B cell (primary cell): ENCODE data around the gene HOXC13. TPM values are rescaled to one million over a fixed set of nuclear protein-coding genes. Genes with fewer than 3 reads are reported as not detected.

Source experiments
- ATAC-seq: fragments of 200-7000 bp; cut with Tn5 transposase; one replicate; pipeline ENCODE4 v1.10.0; 2021; ENCODE audit warnings: low read depth, mild to moderate bottlenecking, moderate number of reproducible peaks, moderate library complexity
- CTCF ChIA-PET: fragments of 350-600 bp; sonication (Branson Sonifier 250); formaldehyde crosslinking; loops from one replicate; lab custom pipeline; 2021; ENCODE audit warnings: antibody characterized with exemption, inconsistent platforms; lab: Charles Lee
- POLR2A ChIA-PET: fragments of 350-600 bp; sonication (Branson Sonifier 250); formaldehyde crosslinking; loops from one replicate; lab custom pipeline; 2021; ENCODE audit warnings: antibody characterized with exemption; lab: Charles Lee
- DNase-seq: peaks from one replicate; pipeline ENCODE4 v3.0.0; 2013
- H2AFZ ChIP-seq: 2 replicates; pipeline ENCODE4 v1.6.1; 2012; ENCODE audit warnings: mild to moderate bottlenecking, low read depth, low read length; ENCODE audit not compliant: insufficient read depth, poor library complexity, severe bottlenecking
- H3K27ac ChIP-seq, 2 donors: 1 replicate in 1 of 2; 2 replicates in 1 of 2; pipeline ENCODE4 v1.5.1; 2012 to 2013; ENCODE audit warnings: low read length in 2 of 2, mild to moderate bottlenecking in 2 of 2, moderate library complexity in 1 of 2
- H3K27me3 ChIP-seq, 4 experiments: fragments of 200-600 bp in 1 of 4; sonication (generic) in 1 of 4; replicated peaks in 1 of 4; 1 replicate in 2 of 4; 2 replicates in 2 of 4; pipeline versions ENCODE4 v1.6.1 to v1.7.0; 2013 to 2016; ENCODE audit warnings: low read length in 3 of 4, mild to moderate bottlenecking in 2 of 4, mixed read lengths in 1 of 4, moderate library complexity in 1 of 4; ENCODE audit not compliant: insufficient read depth in 4 of 4, control insufficient read depth in 3 of 4; ENCODE audit errors: control extremely low read depth in 1 of 4
- H3K36me3 ChIP-seq, 2 experiments: replicated peaks in 1 of 2; 1 replicate in 1 of 2; 2 replicates in 1 of 2; pipeline versions ENCODE4 v1.6.1 to v1.7.1; 2013; ENCODE audit warnings: low read length in 1 of 2; ENCODE audit not compliant: insufficient read depth in 2 of 2, control insufficient read depth in 1 of 2; ENCODE audit errors: control extremely low read depth in 1 of 2, extremely low read depth in 1 of 2
- H3K4me1 ChIP-seq, 2 donors: fragments of 200-600 bp in 1 of 2; sonication (generic) in 1 of 2; 1 replicate in 1 of 2; 2 replicates in 1 of 2; pipeline versions ENCODE4 v1.5.1 to v1.6.1; 2013 to 2017; ENCODE audit warnings: low read length in 2 of 2; ENCODE audit not compliant: control insufficient read depth in 2 of 2, insufficient read depth in 2 of 2
- H3K4me2 ChIP-seq: replicated peaks from 2 replicates; pipeline ENCODE3; 2012; ENCODE audit warnings: mild to moderate bottlenecking, low read depth, low read length; ENCODE audit not compliant: poor library complexity, severe bottlenecking
- H3K4me3 ChIP-seq, 5 experiments: fragments of 200-600 bp in 1 of 5; sonication (generic) in 1 of 5; 1 replicate in 3 of 5; 2 replicates in 2 of 5; pipeline versions ENCODE4 v1.5.1 to v1.7.0; 2011 to 2016; ENCODE audit warnings: low read length in 4 of 5, mild to moderate bottlenecking in 4 of 5, low read depth in 2 of 5, control low read depth in 1 of 5, moderate library complexity in 1 of 5; ENCODE audit not compliant: insufficient read depth in 1 of 5; ENCODE audit errors: control extremely low read depth in 1 of 5, extremely low read depth in 1 of 5
- H3K79me2 ChIP-seq: fragments of 200-600 bp; sonication (generic); one replicate; pipeline ENCODE4 v1.6.0; 2016; ENCODE audit warnings: low read length; ENCODE audit not compliant: control insufficient read depth, insufficient read depth
- H3K9ac ChIP-seq: fragments of 200-600 bp; sonication (generic); 2 replicates; pipeline ENCODE4 v1.6.1; 2017; ENCODE audit warnings: mild to moderate bottlenecking, low read length, moderate library complexity
- H3K9me3 ChIP-seq, 3 donors: one replicate each; pipeline versions ENCODE4 v1.6.1 to v1.7.1; 2013; ENCODE audit warnings: low read length in 2 of 3; ENCODE audit not compliant: control insufficient read depth in 2 of 3, insufficient read depth in 1 of 3; ENCODE audit errors: control extremely low read depth in 1 of 3
- H4K20me1 ChIP-seq: 2 replicates; pipeline ENCODE4 v1.6.0; 2012; ENCODE audit warnings: mild to moderate bottlenecking, low read length; ENCODE audit not compliant: insufficient read depth, control insufficient read depth, poor library complexity, severe bottlenecking
- H3K27ac Mint-ChIP-seq: one replicate; pipeline ENCODE4 v1.8.0; 2021; ENCODE audit warnings: mixed read lengths
- H3K27me3 Mint-ChIP-seq: one replicate; pipeline ENCODE4 v1.8.0; 2021; ENCODE audit warnings: mixed read lengths
- H3K4me1 Mint-ChIP-seq: one replicate; pipeline ENCODE4 v1.8.0; 2021; ENCODE audit warnings: mixed read lengths
- H3K4me3 Mint-ChIP-seq: one replicate; pipeline ENCODE4 v1.8.0; 2021; ENCODE audit warnings: mixed read lengths
- H3K9me3 Mint-ChIP-seq: one replicate; pipeline ENCODE4 v1.8.0; 2022; ENCODE audit warnings: mixed read lengths; ENCODE audit not compliant: insufficient read depth
- EZH2 ChIP-seq: IDR thresholded peaks from 2 replicates; pipeline ENCODE4 v1.6.1; 2012; ENCODE audit warnings: borderline replicate concordance, low read depth, mild to moderate bottlenecking, moderate library complexity, low read length; ENCODE audit not compliant: insufficient read depth, poor library complexity, severe bottlenecking
- WGBS: methylation state at CpG from one replicate; pipeline ENCODE4 v1.1.5; 2013; ENCODE audit warnings: missing lambda C conversion rate; ENCODE audit not compliant: insufficient coverage; 5-methylcytosine and 5-hydroxymethylcytosine counted together
- intact Hi-C: fragments of 100-400 bp; cut with micrococcal nuclease; formaldehyde crosslinking; loops from one replicate; pipeline ENCODE4 v1.10.0; 2022
- polyA plus RNA-seq: library from polyadenylated mRNA; depleted of rRNA; stranded (reverse); fragments of >200 nt; gene quantifications from 2 replicates; pipeline ENCODE4 v1.2.3, GENCODE V29; 2012
- total RNA-seq, 2 donors: library from RNA; stranded (reverse); fragments of 120-200 nt in 1 of 2; gene quantifications; 1 replicate in 1 of 2; 2 replicates in 1 of 2; pipeline versions ENCODE4 v1.2.3 to v1.2.4, GENCODE V29; 2013 to 2022
- TF ChIP-seq, protein P1 (sequence below): fragments of 200-600 bp; IDR thresholded peaks from one replicate; pipeline ENCODE4 v1.8.0; 2022; ENCODE audit warnings: antibody characterized with exemption, mild to moderate bottlenecking

Gene HOXC13
- total and polyA plus RNA-seq, 2 donors (not counting 1 experiment from before 2014, with no cell fraction given), result not detected

DNA sequence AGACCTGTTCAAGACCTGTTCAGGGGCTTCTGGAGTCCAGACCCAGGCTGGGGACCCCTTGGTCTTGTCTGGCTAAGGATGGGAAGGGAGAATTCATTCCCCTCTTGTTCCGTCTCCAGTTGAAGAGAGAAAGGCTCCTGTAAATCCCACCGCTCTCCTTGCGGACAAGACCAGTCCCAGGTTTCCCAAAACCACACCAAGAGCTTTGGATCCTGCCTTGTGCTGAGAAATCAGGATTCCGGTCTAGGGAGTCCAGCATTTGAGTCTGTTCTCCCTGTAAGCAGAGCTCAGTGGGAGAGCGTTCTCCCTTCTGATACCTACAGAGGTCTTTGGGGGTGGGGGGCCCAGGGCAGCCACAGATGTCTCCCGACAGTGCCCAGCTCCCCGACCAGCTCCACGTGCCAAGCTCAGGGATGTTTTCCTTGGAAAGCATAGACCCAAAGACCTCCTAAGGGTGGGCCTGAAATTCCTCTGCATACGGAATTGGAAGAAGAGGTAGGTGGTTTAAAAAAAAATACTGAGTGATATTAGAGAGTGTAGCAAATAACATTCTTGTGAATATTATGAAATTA lies 1.9 kb downstream of the HOXC13 start:
- H3K27ac ChIP-seq, result no peak overlapping the region
- ChIA-PET CTCF (no interaction called here), POLR2A (no interaction called here)
- Mint-ChIP-seq H3K27me3 (peaks cover 76% of the 10 kb centered on the region), H3K27ac (no peak overlapping the region), H3K4me1 (peaks cover 3% of the 10 kb centered on the region), H3K9me3 (no peaks in the 10 kb centered on the region), H3K4me3 (no peak overlapping the region)
- no peak overlapping the region for H3K9ac ChIP-seq
- H4K20me1 ChIP-seq, result no peaks in the 10 kb centered on the region
- no peak for TF ChIP-seq EZH2
- intact Hi-C loops, result loop anchor here (5.0 kb wide), 1 partner anchor 47 kb away; the partner anchor contains the start of gene HOXC10
- DNase-seq (no peak), ATAC-seq (no peak)
- peaks cover 0 to 50% (median 1%) of the 10 kb centered on the region in 3 donors for H3K9me3 ChIP-seq
- no peaks in the 10 kb centered on the region for H3K79me2 ChIP-seq
- H3K36me3 ChIP-seq, result no peaks in the 10 kb centered on the region
- no peak overlapping the region for H3K4me2 ChIP-seq
- no peak overlapping the region for H2AFZ ChIP-seq
- WGBS, result 16% methylated on average over 5 of the region's 9 CpGs
- H3K4me3 ChIP-seq, result no peak overlapping the region
- peaks cover 0 to 85% (median 78%) of the 10 kb centered on the region in 4 experiments for H3K27me3 ChIP-seq
- peaks cover 7 to 24% of the 10 kb centered on the region in 2 donors for H3K4me1 ChIP-seq

DNA sequence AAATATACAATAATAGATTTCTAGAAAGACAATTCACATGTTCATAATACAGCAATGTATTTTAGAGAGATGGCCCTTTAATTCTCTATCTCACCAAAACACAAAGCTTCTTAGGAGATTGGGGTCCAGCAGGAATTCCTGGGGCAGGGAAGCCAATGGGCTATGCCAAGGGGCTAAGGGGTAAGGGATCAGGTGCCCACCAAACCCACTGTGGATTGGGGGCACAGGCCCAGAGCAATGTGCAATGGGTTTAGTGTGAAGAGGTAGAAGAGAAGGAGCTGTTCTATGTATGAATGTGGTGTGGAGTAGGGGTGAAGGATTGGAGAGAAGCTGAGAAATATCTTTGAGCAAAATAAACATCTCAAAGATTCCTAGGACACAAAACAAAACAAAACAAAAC lies 2.6 kb downstream of the HOXC13 start:
- intact Hi-C loops, result loop anchor here (5.0 kb wide), 1 partner anchor 46 kb away; the partner anchor contains the start of gene HOXC10
- peaks cover 76% of the 10 kb centered on the region for H3K27me3 Mint-ChIP-seq

More for the DNA sequence above, 2.6 kb downstream of the HOXC13 start:
- POLR2A ChIA-PET, result no interaction called here
- Histone ChIP-seq H3K4me1 (peaks cover 4 to 20% of the 10 kb centered on the region in 2 donors), H3K27ac (no peak overlapping the region), H3K4me3 (no peak overlapping the region), H3K9me3 (peaks cover 0 to 47% (median 1%) of the 10 kb centered on the region in 3 donors), H3K36me3 (no peaks in the 10 kb centered on the region), H3K27me3 (peaks cover 0 to 86% (median 80%) of the 10 kb centered on the region in 4 experiments), H3K79me2 (no peaks in the 10 kb centered on the region), H3K9ac (no peak overlapping the region), H2AFZ (no peak overlapping the region), H3K4me2 (no peak overlapping the region), H4K20me1 (no peaks in the 10 kb centered on the region)
- no peaks in the 10 kb centered on the region for H3K4me1 Mint-ChIP-seq
- DNase-seq (no peak), ATAC-seq (no peak)
- H3K9me3 Mint-ChIP-seq, result no peaks in the 10 kb centered on the region
- no peak overlapping the region for H3K4me3 Mint-ChIP-seq
- CTCF ChIA-PET, result interaction anchor here (0.8 kb wide), 1 partner anchor 65 kb away, joined by 3 read pairs; no protein-coding TSS in a partner anchor
- H3K27ac Mint-ChIP-seq, result no peak overlapping the region
- no peak for TF ChIP-seq EZH2
- TF ChIP-seq, protein P1, sequence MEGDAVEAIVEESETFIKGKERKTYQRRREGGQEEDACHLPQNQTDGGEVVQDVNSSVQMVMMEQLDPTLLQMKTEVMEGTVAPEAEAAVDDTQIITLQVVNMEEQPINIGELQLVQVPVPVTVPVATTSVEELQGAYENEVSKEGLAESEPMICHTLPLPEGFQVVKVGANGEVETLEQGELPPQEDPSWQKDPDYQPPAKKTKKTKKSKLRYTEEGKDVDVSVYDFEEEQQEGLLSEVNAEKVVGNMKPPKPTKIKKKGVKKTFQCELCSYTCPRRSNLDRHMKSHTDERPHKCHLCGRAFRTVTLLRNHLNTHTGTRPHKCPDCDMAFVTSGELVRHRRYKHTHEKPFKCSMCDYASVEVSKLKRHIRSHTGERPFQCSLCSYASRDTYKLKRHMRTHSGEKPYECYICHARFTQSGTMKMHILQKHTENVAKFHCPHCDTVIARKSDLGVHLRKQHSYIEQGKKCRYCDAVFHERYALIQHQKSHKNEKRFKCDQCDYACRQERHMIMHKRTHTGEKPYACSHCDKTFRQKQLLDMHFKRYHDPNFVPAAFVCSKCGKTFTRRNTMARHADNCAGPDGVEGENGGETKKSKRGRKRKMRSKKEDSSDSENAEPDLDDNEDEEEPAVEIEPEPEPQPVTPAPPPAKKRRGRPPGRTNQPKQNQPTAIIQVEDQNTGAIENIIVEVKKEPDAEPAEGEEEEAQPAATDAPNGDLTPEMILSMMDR, result no peak
